Posterior cingulate gyrus (tissue), 11 donors: ENCODE measurements around the gene EIPR1.
"Not testable (repeated sequence)": the region's sequence is repeated elsewhere in the genome, so short reads cannot be mapped to it uniquely, and the experiment has no call there.

Experiments
- DNase-seq, 10 donors: peaks; one replicate each; pipeline versions ENCODE4 v3.0.0 to v3.0.0-alpha.2; 2020 to 2021; ENCODE audit warnings: mixed read lengths in 3 of 10
- intact Hi-C: fragments of 100-400 bp; cut with DNase I; formaldehyde crosslinking; loops from one replicate; pipeline ENCODE4 v1.15.1; 2023

Gene EIPR1

GRCh38 chr2:3188405-3188946 lies 189.1 kb downstream of the EIPR1 start:
- intact Hi-C loops, result no loop called here
- peak in 1 of 10 donors; percentile 58 for DNase-seq

GRCh38 chr2:3187467-3187866 lies 190.2 kb downstream of the EIPR1 start:
- intact Hi-C loops, result no loop called here
- no peak for DNase-seq

DNA sequence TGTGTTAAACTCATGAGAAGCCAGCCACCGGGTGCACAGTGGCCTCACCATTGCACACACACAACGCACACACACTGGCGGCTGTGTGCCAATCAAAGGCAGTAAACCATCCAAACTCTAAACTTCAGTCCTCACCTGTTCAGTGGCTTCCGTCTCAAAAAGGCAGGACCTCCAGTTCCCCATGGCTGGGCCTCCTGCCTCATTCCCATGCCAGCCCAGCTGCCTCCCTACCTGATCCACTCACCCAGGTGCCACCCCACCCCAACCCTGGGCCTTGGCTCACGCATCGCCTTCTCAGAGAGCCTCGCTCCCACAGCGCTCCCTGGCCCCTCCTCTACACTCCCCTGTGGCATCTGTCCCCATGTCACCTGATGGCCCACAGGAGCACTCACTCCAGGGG lies 190.9 kb downstream of the EIPR1 start:
- intact Hi-C loops, result no loop called here
- DNase-seq, result peak in 1 of 10 donors; percentile 70

GRCh38 chr2:3185910-3186309 lies 191.7 kb downstream of the EIPR1 start:
- intact Hi-C loops, result no loop called here
- peak in 1 of 10 donors; percentile 67 for DNase-seq

DNA sequence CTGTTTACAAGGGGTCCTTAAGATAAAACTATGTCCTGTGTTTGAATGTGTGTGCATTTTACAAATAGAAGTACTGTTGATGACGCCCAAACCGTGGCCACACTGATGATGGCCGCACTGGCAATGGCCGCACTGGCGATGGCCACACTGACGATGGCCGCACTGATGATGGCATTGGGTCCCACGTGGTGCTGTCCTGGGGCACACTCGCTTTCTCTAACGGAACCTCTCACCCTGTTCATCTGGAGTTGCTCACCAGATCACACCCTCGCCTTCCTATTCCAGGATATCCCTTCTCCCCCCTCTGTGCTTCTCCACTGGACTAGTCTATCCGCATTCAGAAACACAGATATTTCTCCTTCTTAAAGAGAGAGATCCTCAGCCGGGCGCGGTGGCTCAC lies 192.4 kb downstream of the EIPR1 start:
- intact Hi-C loops, result no loop called here
- no peak for DNase-seq

- intact Hi-C loops, result no loop called here
- peak in 1 of 10 donors; percentile 77 for DNase-seq
Observed at GRCh38 chr2:3184167-3184566, 193.5 kb downstream of the EIPR1 start.

DNA sequence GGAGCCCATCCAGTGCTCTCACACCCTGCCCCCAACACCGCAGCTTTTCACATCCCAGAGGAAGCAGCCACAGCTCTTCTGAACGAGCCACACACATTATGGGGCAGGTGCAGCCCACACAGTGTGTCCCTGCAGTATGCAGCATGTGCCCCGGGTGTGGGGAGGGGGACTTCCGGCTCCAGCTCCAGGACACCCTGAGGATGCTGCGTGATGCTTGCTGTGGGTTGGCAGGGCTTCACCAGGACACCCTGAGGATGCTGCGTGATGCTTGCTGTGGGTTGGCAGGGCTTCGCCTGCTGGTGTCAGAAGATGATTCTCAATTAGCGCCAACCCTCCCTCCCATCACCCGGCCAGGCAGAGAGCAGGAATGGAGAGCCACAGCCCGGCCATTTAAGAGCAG lies 193.9 kb downstream of the EIPR1 start:
- DNase-seq, result peak in 1 of 10 donors; percentile 78
- intact Hi-C loops, result no loop called here

GRCh38 chr2:3182848-3183247 lies 194.8 kb downstream of the EIPR1 start:
- intact Hi-C loops, result no loop called here
- no peak for DNase-seq

- intact Hi-C loops, result no loop called here
Observed at GRCh38 chr2:3181416-3182010, 196.1 kb downstream of the EIPR1 start.

GRCh38 chr2:3180909-3181221 lies 196.8 kb downstream of the EIPR1 start:
- intact Hi-C loops, result not testable (repeated sequence)
- peak in 2 of 10 donors; percentile 87 to 88 for DNase-seq

More at GRCh38 chr2:3181416-3182010, 196.1 kb downstream of the EIPR1 start:
- no peak for DNase-seq

- intact Hi-C loops, result no loop called here
- DNase-seq, result peak in 2 of 10 donors; percentile 82 to 90
Observed at GRCh38 chr2:3180082-3180908, 197.3 kb downstream of the EIPR1 start.

DNA sequence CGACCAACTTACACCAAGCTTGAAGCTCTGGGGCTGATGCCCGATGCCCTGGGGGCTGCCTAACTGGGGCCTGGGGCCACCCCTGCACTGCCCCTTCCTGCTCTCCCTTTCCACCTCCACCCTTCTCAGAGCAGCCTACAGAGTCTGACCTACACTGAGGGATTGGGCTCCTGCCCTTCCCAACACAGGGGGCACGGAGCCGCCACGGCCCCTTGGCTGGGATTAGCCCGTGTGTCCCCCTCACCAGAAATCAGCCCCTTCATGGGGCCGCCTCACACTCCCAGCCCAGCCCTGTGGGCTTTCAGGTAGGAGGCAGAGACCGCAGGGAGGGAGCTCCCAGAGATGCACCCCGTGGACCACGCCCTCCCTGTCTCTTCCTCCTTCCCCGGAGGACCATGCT lies 198.0 kb downstream of the EIPR1 start:
- intact Hi-C loops, result no loop called here

DNA sequence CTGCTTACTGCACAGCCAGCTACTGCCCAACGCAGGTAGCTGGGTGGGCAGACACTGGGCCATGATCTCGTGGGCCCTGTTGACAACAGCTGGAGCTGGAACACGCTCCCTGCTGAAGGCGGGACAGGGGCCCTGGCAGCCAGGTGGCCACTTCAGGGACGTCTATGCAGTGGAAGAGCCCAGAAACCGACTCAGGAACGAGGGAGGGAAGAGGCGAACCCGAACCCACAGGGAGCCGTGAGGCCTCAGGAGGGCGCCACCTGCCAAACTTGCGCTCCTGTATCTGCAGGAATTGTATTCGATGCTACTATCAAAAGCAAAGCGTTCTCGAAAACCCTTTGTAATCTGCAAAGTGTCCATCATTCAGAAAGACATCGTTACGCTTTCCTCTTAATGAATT lies 198.4 kb downstream of the EIPR1 start:
- DNase-seq, result peak in 2 of 10 donors; percentile 74 to 85
- intact Hi-C loops, result no loop called here

More for the DNA sequence above, 198.0 kb downstream of the EIPR1 start:
- peak in 1 of 10 donors; percentile 27 for DNase-seq

DNA sequence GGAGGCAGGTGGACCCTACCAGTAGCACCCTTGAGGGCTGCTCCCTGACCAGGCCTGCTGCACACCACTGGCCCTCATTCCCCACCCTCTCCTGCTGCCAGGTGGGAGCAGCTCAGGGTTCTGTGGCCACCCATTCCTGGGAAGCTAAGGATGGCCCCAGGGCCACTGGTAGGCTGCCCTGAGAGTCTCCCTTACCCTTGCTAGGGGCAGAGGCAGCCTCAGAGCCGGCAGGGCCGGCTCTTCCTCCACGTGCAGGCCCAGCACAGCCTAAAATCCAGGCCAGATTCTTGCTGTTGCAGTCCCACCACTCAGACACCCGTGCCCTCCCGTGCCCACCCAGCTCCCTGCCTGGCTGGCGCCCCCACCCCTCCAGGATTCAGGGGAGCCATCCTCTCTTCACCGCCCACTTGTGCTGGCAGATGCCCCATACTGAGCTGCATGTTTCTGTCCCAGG lies 199.0 kb downstream of the EIPR1 start:
- intact Hi-C loops, result no loop called here
- DNase-seq, result peak in 2 of 10 donors; percentile 62 to 78

- peak in 2 of 10 donors; percentile 59 to 77 for DNase-seq
- intact Hi-C loops, result no loop called here
Observed at GRCh38 chr2:3177891-3178577, 199.6 kb downstream of the EIPR1 start.

DNA sequence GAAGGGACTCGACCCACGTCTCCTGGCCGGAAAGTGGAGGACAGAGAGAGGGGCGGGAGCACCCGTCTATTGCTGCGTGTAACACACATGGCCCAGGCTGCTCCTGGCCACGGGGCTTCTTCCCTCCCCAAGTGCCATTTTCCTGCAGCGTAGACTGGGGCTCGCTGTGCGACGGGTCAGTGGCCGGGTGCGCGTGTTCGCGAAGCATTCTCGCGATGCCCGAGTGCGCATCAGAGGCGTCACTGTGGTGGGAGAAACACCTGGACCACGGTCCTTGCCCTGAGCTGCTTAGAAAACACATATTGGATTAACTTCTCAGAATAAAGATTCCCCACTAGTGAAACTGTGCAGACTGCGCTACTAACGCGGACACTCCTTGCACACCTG lies 200.8 kb downstream of the EIPR1 start:
- intact Hi-C loops, result no loop called here
- DNase-seq, result peak in 2 of 10 donors; percentile 55 to 59

DNA sequence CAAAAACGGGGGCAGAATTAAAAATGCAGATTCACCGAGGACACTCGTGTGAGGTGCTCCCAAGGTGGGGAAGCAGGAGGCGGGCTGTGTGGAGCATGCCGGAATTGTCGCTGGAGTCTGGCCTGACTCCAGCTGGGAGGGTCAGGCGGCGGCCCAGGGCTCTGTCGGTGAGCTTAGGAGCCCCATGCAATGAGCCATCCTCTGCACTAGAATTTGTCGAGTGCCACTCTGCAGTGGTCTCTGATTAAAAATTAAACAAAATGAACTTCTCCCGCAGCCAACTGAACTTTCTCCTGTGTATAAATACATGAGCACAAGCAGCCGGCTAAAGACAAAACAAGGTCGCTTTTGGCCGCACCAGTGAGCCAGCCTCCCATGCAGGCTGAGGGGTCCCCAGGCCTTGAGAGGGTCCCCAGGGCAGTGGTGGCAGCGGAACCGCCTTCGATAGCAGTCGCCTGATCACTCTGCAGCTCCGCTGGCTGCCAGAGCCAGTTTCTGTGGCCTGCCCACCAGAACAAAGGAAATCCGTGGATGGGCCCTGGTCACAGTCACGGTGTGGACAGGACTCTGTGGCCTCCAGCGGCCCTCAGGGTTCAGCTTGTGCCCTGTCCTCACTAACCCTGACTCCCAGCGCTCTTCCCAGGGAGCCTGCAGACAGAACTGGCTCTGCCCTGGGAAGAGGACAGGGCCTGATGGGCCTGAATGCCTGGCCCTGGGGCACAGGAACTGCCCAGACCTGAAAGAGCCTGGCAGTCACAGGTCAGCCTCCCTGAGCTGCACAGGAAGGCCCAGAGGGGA lies 201.3 kb downstream of the EIPR1 start:
- intact Hi-C loops, result no loop called here
- peak in 2 of 10 donors; percentile 65 to 67 for DNase-seq

- DNase-seq, result peak in 1 of 10 donors; percentile 17
- intact Hi-C loops, result no loop called here
Observed at GRCh38 chr2:3175568-3175955, 202.1 kb downstream of the EIPR1 start.

GRCh38 chr2:3174626-3175567 lies 202.7 kb downstream of the EIPR1 start:
- DNase-seq, result peak in 2 of 10 donors; percentile 71 to 81
- intact Hi-C loops, result no loop called here
